Thyroid gland (tissue), 4 donors: ENCODE results near the gene FGF22. TPM values are rescaled to one million over a fixed set of nuclear protein-coding genes. Genes with fewer than 3 reads are reported as not detected.

ENCODE experiments used
- DNase-seq, 2 donors: peaks; one replicate each; pipeline ENCODE4 v3.0.0-alpha.2; 2019
- H3K27ac ChIP-seq, 3 donors: fragments of 200-600 bp; sonication (generic); 1 replicate in 2 of 3; 2 replicates in 1 of 3; pipeline ENCODE4 v1.5.1; 2016 to 2019; ENCODE audit warnings: mild to moderate bottlenecking in 1 of 3, moderate library complexity in 1 of 3
- H3K27me3 ChIP-seq: fragments of 200-600 bp; sonication (generic); one replicate; pipeline ENCODE4 v1.5.1; 2019
- H3K36me3 ChIP-seq, 2 donors: fragments of 200-600 bp; sonication (generic); one replicate each; pipeline ENCODE4 v1.5.1; 2016 to 2019
- H3K4me1 ChIP-seq, 2 donors: fragments of 200-600 bp; sonication (generic); one replicate each; pipeline ENCODE4 v1.5.1; 2017 to 2019
- H3K4me3 ChIP-seq, 3 donors: fragments of 200-600 bp; sonication (generic); replicated peaks in 1 of 3; 1 replicate in 2 of 3; 2 replicates in 1 of 3; pipeline ENCODE4 v1.5.1; 2016; ENCODE audit warnings: mild to moderate bottlenecking in 1 of 3
- H3K9me3 ChIP-seq: fragments of 200-600 bp; sonication (generic); one replicate; pipeline ENCODE4 v1.5.1; 2017
- POLR2A ChIP-seq, 2 donors: fragments of 450-650 bp; IDR thresholded peaks; one replicate each; pipeline ENCODE4 v1.6.1; 2017; ENCODE audit warnings: antibody characterized with exemption in 2 of 2, mild to moderate bottlenecking in 2 of 2, moderate library complexity in 1 of 2
- WGBS, 2 donors: methylation state at CpG; one replicate each; pipeline ENCODE4 v1.1.5; 2017; 5-methylcytosine and 5-hydroxymethylcytosine counted together
- intact Hi-C: fragments of 100-400 bp; cut with DNase I; formaldehyde crosslinking; loops from one replicate; pipeline ENCODE4 v1.15.1; 2023
- total RNA-seq, 4 donors: library from RNA; depleted of rRNA; stranded (reverse); fragments of >200 nt; gene quantifications; one replicate each; pipeline ENCODE4 v1.2.3, GENCODE V29; 2016
- TF ChIP-seq, protein P1 (sequence below), 6 experiments: fragments of 200-600 bp in 3 of 6; fragments of 450-650 bp in 3 of 6; sonication (generic) in 3 of 6; IDR thresholded peaks; one replicate each; pipeline ENCODE4 v1.5.1; 2016 to 2019; ENCODE audit warnings: antibody characterized with exemption in 6 of 6, mild to moderate bottlenecking in 2 of 6, inconsistent platforms in 1 of 6, moderate library complexity in 1 of 6

The FGF22 gene
- total RNA-seq, 4 donors from 2014 or later, result not detected

- H3K9me3 ChIP-seq, result no peaks in the 10 kb centered on the region
- 73 to 74% methylated on average over 15 to 37 of the region's 42 CpGs for WGBS, 2 donors
Measured at GRCh38 chr19:595326-596262, 44.1 kb upstream of the FGF22 start.

DNA sequence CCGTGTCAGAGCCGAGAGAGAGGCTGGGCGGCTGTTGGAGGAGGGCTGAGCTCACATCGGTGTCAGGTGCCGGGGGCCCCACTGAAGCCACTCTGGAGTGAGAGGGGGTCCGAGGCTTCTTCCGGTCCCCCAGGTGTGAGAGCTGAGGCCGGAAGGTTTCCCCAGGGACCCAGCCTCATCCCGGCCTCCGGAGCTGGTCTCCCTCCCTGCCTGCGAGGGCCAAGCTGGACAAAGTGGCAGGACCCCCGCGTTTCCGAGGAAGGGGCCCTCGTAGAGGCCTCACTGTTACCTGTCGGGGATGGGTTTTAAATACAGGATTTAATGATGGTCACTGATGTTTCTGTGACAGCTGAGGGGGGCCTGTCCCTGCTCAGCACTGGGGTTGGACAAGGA lies 43.4 kb upstream of the FGF22 start:
- no peaks in the 10 kb centered on the region for H3K4me1 ChIP-seq
- 72 to 83% methylated on average over 11 to 13 of the region's 16 CpGs for WGBS, 2 donors
- H3K36me3 ChIP-seq, result no peaks in the 10 kb centered on the region
- intact Hi-C loops, result no loop called here
- TF ChIP-seq, protein P1, sequence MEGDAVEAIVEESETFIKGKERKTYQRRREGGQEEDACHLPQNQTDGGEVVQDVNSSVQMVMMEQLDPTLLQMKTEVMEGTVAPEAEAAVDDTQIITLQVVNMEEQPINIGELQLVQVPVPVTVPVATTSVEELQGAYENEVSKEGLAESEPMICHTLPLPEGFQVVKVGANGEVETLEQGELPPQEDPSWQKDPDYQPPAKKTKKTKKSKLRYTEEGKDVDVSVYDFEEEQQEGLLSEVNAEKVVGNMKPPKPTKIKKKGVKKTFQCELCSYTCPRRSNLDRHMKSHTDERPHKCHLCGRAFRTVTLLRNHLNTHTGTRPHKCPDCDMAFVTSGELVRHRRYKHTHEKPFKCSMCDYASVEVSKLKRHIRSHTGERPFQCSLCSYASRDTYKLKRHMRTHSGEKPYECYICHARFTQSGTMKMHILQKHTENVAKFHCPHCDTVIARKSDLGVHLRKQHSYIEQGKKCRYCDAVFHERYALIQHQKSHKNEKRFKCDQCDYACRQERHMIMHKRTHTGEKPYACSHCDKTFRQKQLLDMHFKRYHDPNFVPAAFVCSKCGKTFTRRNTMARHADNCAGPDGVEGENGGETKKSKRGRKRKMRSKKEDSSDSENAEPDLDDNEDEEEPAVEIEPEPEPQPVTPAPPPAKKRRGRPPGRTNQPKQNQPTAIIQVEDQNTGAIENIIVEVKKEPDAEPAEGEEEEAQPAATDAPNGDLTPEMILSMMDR (IDR thresholded peaks at IDR 0.05), result no peak
- TF ChIP-seq POLR2A (IDR thresholded peaks at IDR 0.05), result no peak
- no peak for DNase-seq
- peaks cover 6% of the 10 kb centered on the region for H3K27me3 ChIP-seq
- H3K27ac ChIP-seq, result no peak overlapping the region
- H3K9me3 ChIP-seq, result no peaks in the 10 kb centered on the region
- no peak overlapping the region for H3K4me3 ChIP-seq

More at GRCh38 chr19:595326-596262, 44.1 kb upstream of the FGF22 start:
- no peak overlapping the region for H3K27ac ChIP-seq
- DNase-seq, result no peak
- H3K27me3 ChIP-seq, result peaks cover 12% of the 10 kb centered on the region
- peaks cover 0 to 3% of the 10 kb centered on the region in 2 donors for H3K4me1 ChIP-seq
- H3K36me3 ChIP-seq, result no peaks in the 10 kb centered on the region
- no peak for TF ChIP-seq POLR2A (IDR thresholded peaks at IDR 0.05)
- TF ChIP-seq, protein P1 (IDR thresholded peaks at IDR 0.05), result no peak
- H3K4me3 ChIP-seq, result no peak overlapping the region
- intact Hi-C loops, result no loop called here

GRCh38 chr19:597406-598315 lies 42.0 kb upstream of the FGF22 start:
- Histone ChIP-seq H3K9me3 (no peaks in the 10 kb centered on the region), H3K36me3 (no peaks in the 10 kb centered on the region), H3K27me3 (no peaks in the 10 kb centered on the region), H3K27ac (no peak overlapping the region), H3K4me1 (no peaks in the 10 kb centered on the region), H3K4me3 (no peak overlapping the region)
- intact Hi-C loops, result no loop called here
- DNase-seq, result no peak
- 66 to 83% methylated on average over 12 to 18 of the region's 18 CpGs for WGBS, 2 donors
- TF ChIP-seq, protein P1 (IDR thresholded peaks at IDR 0.05), result no peak
- no peak for TF ChIP-seq POLR2A (IDR thresholded peaks at IDR 0.05)

DNA sequence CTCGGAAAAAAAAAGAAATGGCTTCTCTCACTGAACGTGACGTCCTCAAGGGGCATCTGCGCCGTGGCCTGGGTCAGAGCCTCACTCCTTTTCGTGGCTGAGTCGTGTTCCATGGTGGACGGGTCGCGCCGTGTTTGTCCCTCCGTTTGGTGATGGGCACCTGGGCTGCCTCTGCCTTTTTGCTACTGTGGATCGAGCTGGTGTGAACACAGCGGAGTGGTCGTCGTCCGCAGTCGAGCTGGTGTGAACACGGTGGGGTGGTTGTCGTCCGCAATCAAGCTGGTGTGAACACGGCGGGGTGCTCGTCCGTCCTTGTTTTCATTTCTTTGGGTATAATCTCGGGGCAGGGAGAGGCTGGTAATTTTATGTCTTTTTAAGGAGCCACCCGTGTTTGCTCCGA lies 38.4 kb upstream of the FGF22 start:
- TF ChIP-seq POLR2A (IDR thresholded peaks at IDR 0.05), result no peak
- TF ChIP-seq, protein P1 (IDR thresholded peaks at IDR 0.05), result no peak
- intact Hi-C loops, result no loop called here
- H3K4me1 ChIP-seq, result no peaks in the 10 kb centered on the region
- no peak overlapping the region for H3K27ac ChIP-seq
- no peaks in the 10 kb centered on the region for H3K9me3 ChIP-seq
- H3K27me3 ChIP-seq, result no peaks in the 10 kb centered on the region
- WGBS, 2 donors, result 91 to 92% methylated on average over 28 of the region's 28 CpGs
- no peaks in the 10 kb centered on the region for H3K36me3 ChIP-seq
- H3K4me3 ChIP-seq, result no peak overlapping the region
- DNase-seq, result no peak
